Dendritic cell treated with granulocyte-macrophage colony-stimulating factor and Interleukin-4, amounts not matched to agents 40 ng/mL and 50 ng/mL, for 4 days (primary cell): ENCODE results near the gene LRRC9.

ENCODE experiments used
- H3K27ac Mint-ChIP-seq: one replicate; pipeline ENCODE4 v1.8.0; 2022; ENCODE audit warnings: mild to moderate bottlenecking, mixed read lengths
- H3K27me3 Mint-ChIP-seq: one replicate; pipeline ENCODE4 v1.8.0; 2022; ENCODE audit warnings: mild to moderate bottlenecking, mixed read lengths
- H3K36me3 Mint-ChIP-seq: one replicate; pipeline ENCODE4 v1.8.0; 2022; ENCODE audit warnings: low read depth, mixed read lengths
- H3K4me1 Mint-ChIP-seq: one replicate; pipeline ENCODE4 v1.8.0; 2022; ENCODE audit warnings: low read depth, mixed read lengths
- H3K4me3 Mint-ChIP-seq: one replicate; pipeline ENCODE4 v1.8.0; 2022; ENCODE audit warnings: mild to moderate bottlenecking, moderate library complexity, mixed read lengths
- H3K9me3 Mint-ChIP-seq: one replicate; pipeline ENCODE4 v1.8.0; 2022; ENCODE audit warnings: mixed read lengths
- intact Hi-C: fragments of 100-400 bp; cut with micrococcal nuclease; formaldehyde crosslinking; loops from one replicate; pipeline ENCODE4 v1.15.0; 2022

The LRRC9 gene

DNA sequence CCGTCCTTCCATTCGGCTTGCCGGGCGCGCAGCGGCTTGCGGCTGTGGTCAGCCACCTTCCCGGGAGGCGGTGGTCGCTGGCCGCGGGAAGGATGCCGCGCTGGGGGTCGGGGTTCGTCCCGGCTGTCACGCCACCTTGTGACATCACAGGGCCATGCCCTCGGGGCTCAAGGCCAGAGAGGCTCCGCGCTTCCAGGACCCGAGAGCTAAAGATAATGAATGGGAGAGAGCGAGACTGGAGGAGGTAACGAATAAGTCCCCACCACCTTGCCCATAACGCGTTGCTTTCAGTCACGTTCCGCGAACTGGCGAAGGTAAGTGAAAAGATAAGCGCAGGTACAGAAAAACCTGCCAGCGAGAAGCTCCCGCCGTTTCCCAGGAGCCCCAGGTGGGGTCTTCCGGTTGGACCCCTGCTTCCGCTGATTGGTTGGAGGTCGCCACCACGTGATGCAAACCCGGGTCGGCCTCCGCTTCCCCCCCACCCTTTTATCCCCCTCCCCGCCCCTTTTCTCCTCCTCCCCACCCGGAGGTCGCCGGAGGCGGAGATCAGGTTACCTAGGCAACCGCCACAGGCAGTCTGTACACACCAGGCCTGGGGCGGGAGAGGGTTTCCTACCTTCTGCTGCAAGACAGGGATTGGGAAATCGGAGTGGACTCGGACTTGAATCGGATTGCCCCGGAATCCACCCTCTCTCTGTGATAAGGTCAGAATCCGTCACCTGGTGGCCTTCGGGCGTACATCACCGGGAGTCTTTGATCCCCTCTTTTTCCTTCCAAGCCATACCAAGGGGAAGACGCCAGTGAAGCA, at the start of gene LRRC9:
LRRC9 (plus strand) TSS at position 575 of the 808 bp plus-strand sequence.
- intact Hi-C loops, result loop anchor here (5.0 kb wide), 1 partner anchor 202 kb away; no protein-coding TSS in a partner anchor
- H3K36me3 Mint-ChIP-seq, result no peaks in the 10 kb centered on the region
- peaks cover 34% of the 10 kb centered on the region for H3K27me3 Mint-ChIP-seq
- H3K9me3 Mint-ChIP-seq, result no peaks in the 10 kb centered on the region
- H3K27ac Mint-ChIP-seq, result peak within 1 kb of the TSS; percentile 67
- H3K4me1 Mint-ChIP-seq, result peaks cover 11% of the 10 kb centered on the region
- H3K4me3 Mint-ChIP-seq, result peak within 1 kb of the TSS; percentile 78

- Mint-ChIP-seq H3K36me3 (peaks cover 6% of the 10 kb centered on the region), H3K9me3 (no peaks in the 10 kb centered on the region), H3K4me1 (peaks cover 18% of the 10 kb centered on the region), H3K27ac (peak within 1 kb of the TSS; percentile 83), H3K4me3 (peak within 1 kb of the TSS; percentile 98), H3K27me3 (peaks cover 20% of the 10 kb centered on the region)
- intact Hi-C loops, result no loop called here
Observed at GRCh38 chr14:59870277-59871165, 49.4 kb upstream of the LRRC9 start, which contains the start of gene RTN1. TSS of gene RTN1 (minus strand) at chr14:59870776. CDS start at chr14:59870630, 146 bp downstream.

DNA sequence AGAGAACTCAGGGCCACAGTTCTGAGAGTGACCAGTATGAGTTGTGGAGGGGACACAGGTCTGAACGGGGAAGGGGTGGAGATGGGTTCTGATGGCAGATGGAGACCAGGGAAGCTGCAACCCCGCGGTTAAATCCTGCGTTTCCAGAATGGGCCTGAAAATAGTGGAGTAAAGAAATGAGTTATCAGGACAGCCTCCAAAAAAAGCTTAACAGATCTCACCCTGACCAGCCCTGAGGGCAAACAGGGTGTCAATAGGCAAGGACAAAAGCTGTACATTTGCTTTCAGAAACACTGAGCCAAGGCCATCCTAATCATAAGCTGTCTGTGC, 48.8 kb upstream of the LRRC9 start:
- intact Hi-C loops, result no loop called here
- H3K9me3 Mint-ChIP-seq, result no peaks in the 10 kb centered on the region
- H3K27ac Mint-ChIP-seq, result peak overlapping the region; percentile 83
- H3K36me3 Mint-ChIP-seq, result peaks cover 6% of the 10 kb centered on the region
- H3K4me1 Mint-ChIP-seq, result peaks cover 18% of the 10 kb centered on the region
- peaks cover 18% of the 10 kb centered on the region for H3K27me3 Mint-ChIP-seq
- peak overlapping the region; percentile 98 for H3K4me3 Mint-ChIP-seq

GRCh38 chr14:59882957-59883356, 37.0 kb upstream of the LRRC9 start:
- Mint-ChIP-seq H3K27ac (no peak overlapping the region), H3K4me3 (no peak overlapping the region), H3K27me3 (peaks cover 11% of the 10 kb centered on the region), H3K36me3 (no peaks in the 10 kb centered on the region), H3K4me1 (no peaks in the 10 kb centered on the region), H3K9me3 (no peaks in the 10 kb centered on the region)
- intact Hi-C loops, result loop anchor here (10.0 kb wide), 1 partner anchor 48 kb away; no protein-coding TSS in a partner anchor

- Mint-ChIP-seq H3K36me3 (no peaks in the 10 kb centered on the region), H3K27me3 (peaks cover 8% of the 10 kb centered on the region), H3K9me3 (no peaks in the 10 kb centered on the region), H3K4me3 (no peak overlapping the region), H3K27ac (no peak overlapping the region), H3K4me1 (peaks cover 2% of the 10 kb centered on the region)
- intact Hi-C loops, result no loop called here
Observed at GRCh38 chr14:59890676-59891075, 29.3 kb upstream of the LRRC9 start.

GRCh38 chr14:59895721-59896120, 24.2 kb upstream of the LRRC9 start:
- H3K9me3 Mint-ChIP-seq, result no peaks in the 10 kb centered on the region
- intact Hi-C loops, result loop anchor here (5.0 kb wide), 2 partner anchors 178 to 383 kb away; no protein-coding TSS in a partner anchor
- H3K27me3 Mint-ChIP-seq, result no peaks in the 10 kb centered on the region

GRCh38 chr14:59897757-59898383, 22.1 kb upstream of the LRRC9 start:
- H3K9me3 Mint-ChIP-seq, result no peaks in the 10 kb centered on the region
- peaks cover 11% of the 10 kb centered on the region for H3K4me1 Mint-ChIP-seq
- peak overlapping the region; percentile 63 for H3K27ac Mint-ChIP-seq
- no peaks in the 10 kb centered on the region for H3K36me3 Mint-ChIP-seq
- H3K4me3 Mint-ChIP-seq, result no peak overlapping the region
- intact Hi-C loops, result loop anchor here (1.0 to 5.0 kb wide), 3 partner anchors 181 to 386 kb away; no protein-coding TSS in a partner anchor
- H3K27me3 Mint-ChIP-seq, result no peaks in the 10 kb centered on the region

More at GRCh38 chr14:59895721-59896120, 24.2 kb upstream of the LRRC9 start:
- H3K4me1 Mint-ChIP-seq, result peaks cover 11% of the 10 kb centered on the region
- no peaks in the 10 kb centered on the region for H3K36me3 Mint-ChIP-seq
- H3K27ac Mint-ChIP-seq, result no peak overlapping the region
- H3K4me3 Mint-ChIP-seq, result no peak overlapping the region

DNA sequence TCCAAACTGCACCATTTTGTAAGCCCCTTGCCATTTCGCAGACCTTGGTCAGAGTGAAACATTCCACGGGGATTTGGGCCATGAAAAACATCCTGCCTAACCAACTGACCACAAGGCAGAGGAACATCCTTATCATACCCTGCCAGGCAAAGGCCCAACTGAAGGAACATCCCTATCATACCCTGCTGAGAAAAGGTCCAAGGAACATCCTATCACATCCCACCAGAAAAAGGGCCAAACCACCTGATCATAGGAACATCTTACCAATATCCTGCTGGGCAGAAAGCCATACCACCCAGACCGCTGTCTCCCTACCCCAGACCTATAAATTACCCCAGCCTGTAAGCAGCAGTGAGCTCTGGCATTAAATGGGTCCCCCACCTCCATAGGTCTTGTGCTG, 19.4 kb upstream of the LRRC9 start:
- H3K4me1 Mint-ChIP-seq, result peaks cover 11% of the 10 kb centered on the region
- H3K4me3 Mint-ChIP-seq, result no peak overlapping the region
- H3K27ac Mint-ChIP-seq, result no peak overlapping the region
- intact Hi-C loops, result no loop called here
- H3K27me3 Mint-ChIP-seq, result no peaks in the 10 kb centered on the region
- no peaks in the 10 kb centered on the region for H3K9me3 Mint-ChIP-seq
- H3K36me3 Mint-ChIP-seq, result no peaks in the 10 kb centered on the region

- H3K9me3 Mint-ChIP-seq, result no peaks in the 10 kb centered on the region
- intact Hi-C loops, result no loop called here
- no peak overlapping the region for H3K4me3 Mint-ChIP-seq
- H3K4me1 Mint-ChIP-seq, result no peaks in the 10 kb centered on the region
- peaks cover 3% of the 10 kb centered on the region for H3K27me3 Mint-ChIP-seq
- no peaks in the 10 kb centered on the region for H3K36me3 Mint-ChIP-seq
- no peak overlapping the region for H3K27ac Mint-ChIP-seq
Observed at GRCh38 chr14:59904184-59904583, 15.8 kb upstream of the LRRC9 start.

GRCh38 chr14:59905188-59905587, 14.8 kb upstream of the LRRC9 start:
- Mint-ChIP-seq H3K4me3 (no peak overlapping the region), H3K27ac (no peak overlapping the region), H3K9me3 (no peaks in the 10 kb centered on the region), H3K27me3 (peaks cover 6% of the 10 kb centered on the region), H3K36me3 (no peaks in the 10 kb centered on the region), H3K4me1 (no peaks in the 10 kb centered on the region)
- intact Hi-C loops, result no loop called here

DNA sequence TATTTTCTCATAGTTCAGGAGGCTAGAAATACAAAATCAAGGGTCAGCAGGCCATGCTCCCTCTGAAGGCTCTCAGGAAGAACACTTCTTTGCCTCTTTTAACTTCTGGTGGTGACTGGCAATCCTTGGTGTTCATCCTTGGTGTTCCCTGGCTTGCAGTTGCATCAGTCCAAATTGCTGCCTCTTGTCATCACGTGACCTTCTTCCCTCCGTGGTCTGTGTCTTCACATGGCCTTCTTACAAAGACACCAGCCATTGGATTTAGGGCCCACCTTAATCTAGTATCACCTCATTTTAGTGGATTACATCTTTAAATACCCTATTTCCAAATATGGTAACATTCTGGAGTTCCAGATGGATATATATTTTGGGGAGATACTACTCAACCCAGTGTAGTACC, 7.5 kb upstream of the LRRC9 start:
- Mint-ChIP-seq H3K4me3 (no peak overlapping the region), H3K4me1 (no peaks in the 10 kb centered on the region), H3K27ac (no peak overlapping the region), H3K9me3 (no peaks in the 10 kb centered on the region), H3K36me3 (no peaks in the 10 kb centered on the region), H3K27me3 (peaks cover 10% of the 10 kb centered on the region)
- intact Hi-C loops, result no loop called here

GRCh38 chr14:59913187-59913586, 6.8 kb upstream of the LRRC9 start:
- Mint-ChIP-seq H3K4me1 (no peaks in the 10 kb centered on the region), H3K36me3 (no peaks in the 10 kb centered on the region), H3K27me3 (peaks cover 8% of the 10 kb centered on the region), H3K27ac (no peak overlapping the region), H3K9me3 (no peaks in the 10 kb centered on the region), H3K4me3 (no peak overlapping the region)
- intact Hi-C loops, result no loop called here

DNA sequence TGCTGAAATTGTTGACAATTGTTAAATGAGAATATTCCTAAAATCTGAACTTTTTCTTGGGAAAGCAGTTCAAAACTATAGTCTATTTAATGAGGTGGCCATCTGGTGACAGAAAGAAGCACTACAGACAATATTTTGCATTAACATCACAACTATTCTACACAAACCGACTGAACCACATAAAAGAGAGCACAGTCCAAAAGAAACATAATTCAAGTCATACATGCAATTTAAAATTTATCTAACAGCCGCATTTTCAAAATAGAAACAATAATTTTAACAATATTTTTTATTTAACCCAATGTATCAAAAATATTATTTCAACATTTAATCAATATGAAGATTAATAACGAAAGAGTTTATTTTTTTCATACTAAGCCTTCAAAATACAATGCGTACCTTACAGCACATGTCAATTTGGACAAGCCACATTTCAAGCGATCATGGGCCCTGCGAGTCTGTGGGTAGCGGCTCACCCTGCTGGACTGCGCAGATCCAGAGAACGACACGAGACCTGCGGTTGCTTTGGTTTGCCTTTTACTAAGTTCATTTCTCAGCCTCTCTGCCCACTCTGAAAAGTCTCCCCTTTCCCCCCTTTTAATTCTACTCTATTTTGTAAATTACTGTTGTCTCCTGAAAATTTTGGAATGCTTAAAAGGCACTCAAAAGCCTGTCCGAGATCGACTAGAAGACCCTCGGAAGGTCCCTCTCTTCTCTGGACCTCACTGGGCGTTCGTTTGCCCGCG, 947 bp upstream of the LRRC9 start:
- intact Hi-C loops, result loop anchor here (1.0 to 5.0 kb wide), 2 partner anchors 202 to 287 kb away; no protein-coding TSS in a partner anchor
- peak overlapping the region; percentile 78 for H3K4me3 Mint-ChIP-seq
- H3K27me3 Mint-ChIP-seq, result peaks cover 32% of the 10 kb centered on the region
- peaks cover 11% of the 10 kb centered on the region for H3K4me1 Mint-ChIP-seq
- H3K9me3 Mint-ChIP-seq, result no peaks in the 10 kb centered on the region
- H3K27ac Mint-ChIP-seq, result peak overlapping the region; percentile 67
- H3K36me3 Mint-ChIP-seq, result no peaks in the 10 kb centered on the region
